Activated CD4-positive, alpha-beta T cell treated with anti-CD3 and anti-CD28 coated beads, Interleukin-2, amount 10 ng/mL, durations not matched to agents 7 days and 5 days (primary cell): Measurements from ENCODE around the gene N4BP2. TPM values are rescaled to one million over a fixed set of nuclear protein-coding genes. Genes with fewer than 3 reads are reported as not detected.
A peak's percentile ranks its signal among the peaks of the same experiment; 100 is the strongest.
"Not testable (repeated sequence)": the region's sequence is repeated elsewhere in the genome, so short reads cannot be mapped to it uniquely, and the experiment has no call there.

Experiments used
- CTCF ChIA-PET: fragments of 350-600 bp; sonication (Branson Sonifier 250); formaldehyde crosslinking; loops from one replicate; lab custom pipeline; 2021; ENCODE audit warnings: antibody characterized with exemption; lab: Charles Lee
- POLR2A ChIA-PET: fragments of 350-600 bp; sonication (Branson Sonifier 250); formaldehyde crosslinking; loops from one replicate; lab custom pipeline; 2021; ENCODE audit warnings: antibody characterized with exemption; lab: Charles Lee
- DNase-seq: peaks from one replicate; pipeline ENCODE4 v3.0.0-alpha.2; 2020
- H3K27ac Mint-ChIP-seq: one replicate; pipeline ENCODE4 v1.8.0; 2021; ENCODE audit warnings: mild to moderate bottlenecking, moderate library complexity, mixed read lengths
- H3K27me3 Mint-ChIP-seq: one replicate; pipeline ENCODE4 v1.8.0; 2021; ENCODE audit warnings: mixed read lengths
- H3K36me3 Mint-ChIP-seq: one replicate; pipeline ENCODE4 v1.8.0; 2021; ENCODE audit warnings: low read depth, mixed read lengths
- H3K4me1 Mint-ChIP-seq: one replicate; pipeline ENCODE4 v1.8.0; 2021; ENCODE audit warnings: mixed read lengths
- H3K4me3 Mint-ChIP-seq: one replicate; pipeline ENCODE4 v1.8.0; 2021; ENCODE audit warnings: mild to moderate bottlenecking, moderate library complexity, mixed read lengths
- H3K9me3 Mint-ChIP-seq: one replicate; pipeline ENCODE4 v1.8.0; 2021; ENCODE audit warnings: mixed read lengths
- total RNA-seq, 2 experiments: library from RNA; stranded (reverse); gene quantifications; one replicate each; pipeline ENCODE4 v1.2.3, GENCODE V29; 2021

N4BP2 gene
- 10 to 100 TPM; 32.2 to 39.2 TPM for total RNA-seq

DNA sequence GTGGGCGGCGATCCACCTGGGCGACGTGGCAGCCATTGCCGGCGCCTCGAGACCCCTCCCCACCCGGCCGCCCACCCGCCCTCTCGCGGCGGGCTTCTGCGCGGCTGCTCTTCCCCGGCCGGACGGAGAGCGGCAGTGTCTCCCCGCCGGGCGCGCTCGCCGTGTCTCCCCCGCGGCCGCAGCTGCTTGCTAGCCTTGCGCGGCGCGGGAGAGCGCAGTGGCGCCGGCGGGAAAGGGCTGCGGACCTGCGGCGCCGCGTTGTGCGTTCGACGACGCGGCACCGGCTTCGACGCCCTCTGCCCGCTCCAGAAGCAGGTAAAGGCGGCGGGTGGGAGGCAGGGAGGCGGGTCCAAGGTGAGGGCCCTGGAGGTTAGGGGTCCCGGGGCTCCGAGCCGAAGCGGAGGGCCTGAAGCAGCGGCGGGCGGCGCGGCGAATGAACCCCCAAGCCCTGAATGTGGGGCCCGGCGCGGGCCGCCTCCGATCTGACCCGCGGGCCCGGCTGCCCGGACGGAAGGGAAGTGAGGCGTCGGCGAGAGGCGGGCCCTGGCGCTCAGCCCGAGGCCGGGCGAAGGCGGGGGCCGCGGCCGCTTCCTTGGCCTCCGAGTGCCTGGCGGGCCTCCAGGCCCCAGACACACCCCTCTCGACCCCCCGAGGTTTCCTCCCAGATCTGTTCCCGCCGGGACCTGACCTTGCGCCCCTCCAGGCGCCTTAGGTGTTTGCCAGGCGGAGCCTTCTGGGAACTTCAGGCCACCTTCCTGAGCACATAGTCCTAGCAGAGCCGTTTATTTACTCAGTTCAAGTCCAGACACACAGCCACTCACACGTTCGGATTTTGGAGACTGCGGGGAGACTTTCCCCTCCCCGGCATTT lies at the start of gene N4BP2:
N4BP2 (plus strand) TSS at position 135 of the 870 bp plus-strand sequence. CDS start 40,491 bp downstream, outside the sequence.
- H3K4me1 Mint-ChIP-seq = peaks cover 36% of the 10 kb centered on the region
- CTCF ChIA-PET = interaction anchor here (0.6 to 2.2 kb wide), 19 partner anchors 8 to 308 kb away, joined by 3 to 19 read pairs (median 4); partner anchors contain the start of gene PDS5A
- peak within 1 kb of the TSS; percentile 92 for H3K4me3 Mint-ChIP-seq
- H3K27ac Mint-ChIP-seq = peak within 1 kb of the TSS; percentile 97
- no peaks in the 10 kb centered on the region for H3K9me3 Mint-ChIP-seq
- H3K27me3 Mint-ChIP-seq = no peaks in the 10 kb centered on the region
- POLR2A ChIA-PET = interaction anchor here (0.6 to 1.0 kb wide), 2 partner anchors 143 to 169 kb away, joined by 5 to 6 read pairs; no protein-coding TSS in a partner anchor
- peaks cover 14% of the 10 kb centered on the region for H3K36me3 Mint-ChIP-seq
- DNase-seq = peak; percentile 75

GRCh38 chr4:40016007-40016406 lies 40.6 kb upstream of the N4BP2 start:
- no peak for DNase-seq
- ChIA-PET CTCF (no interaction called here), POLR2A (interaction anchor here (0.7 kb wide), 1 partner anchor 165 kb away, joined by 5 read pairs; no protein-coding TSS in a partner anchor)
- H3K36me3 Mint-ChIP-seq = no peaks in the 10 kb centered on the region
- H3K9me3 Mint-ChIP-seq = no peaks in the 10 kb centered on the region
- no peaks in the 10 kb centered on the region for H3K27me3 Mint-ChIP-seq
- H3K4me1 Mint-ChIP-seq = no peaks in the 10 kb centered on the region
- H3K27ac Mint-ChIP-seq = no peak overlapping the region
- H3K4me3 Mint-ChIP-seq = no peak overlapping the region

GRCh38 chr4:40020221-40020620 lies 36.4 kb upstream of the N4BP2 start:
- no peak for DNase-seq
- CTCF ChIA-PET = interaction anchor here (0.8 to 2.0 kb wide), 5 partner anchors 10 to 40 kb away, joined by 3 to 7 read pairs (median 3); partner anchors contain the start of gene N4BP2
- POLR2A ChIA-PET = no interaction called here
- H3K4me1 Mint-ChIP-seq = no peaks in the 10 kb centered on the region
- no peak overlapping the region for H3K27ac Mint-ChIP-seq
- no peaks in the 10 kb centered on the region for H3K9me3 Mint-ChIP-seq
- no peaks in the 10 kb centered on the region for H3K27me3 Mint-ChIP-seq
- no peaks in the 10 kb centered on the region for H3K36me3 Mint-ChIP-seq
- no peak overlapping the region for H3K4me3 Mint-ChIP-seq

DNA sequence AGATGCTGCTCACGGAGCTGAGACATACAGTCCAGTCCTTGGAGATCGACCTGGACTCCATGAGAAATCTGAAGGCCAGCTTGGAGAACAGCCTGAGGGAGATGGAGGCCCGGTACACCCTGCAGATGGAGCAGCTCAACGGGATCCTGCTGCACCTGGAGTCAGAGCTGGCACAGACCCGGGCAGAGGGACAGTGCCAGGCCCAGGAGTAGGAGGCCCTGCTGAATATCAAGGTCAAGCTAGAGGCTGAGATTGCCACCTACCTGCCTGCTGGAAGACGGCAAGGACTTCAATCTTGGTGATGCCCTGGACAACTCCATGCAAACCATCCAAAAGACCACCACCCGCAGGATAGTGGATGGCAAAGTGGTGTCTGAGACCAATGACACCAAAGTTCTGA lies 35.5 kb upstream of the N4BP2 start:
- CTCF ChIA-PET = interaction anchor here (0.6 to 2.0 kb wide), 4 partner anchors 9 to 35 kb away, joined by 3 to 7 read pairs (median 4); partner anchors contain the start of gene N4BP2
- H3K27ac Mint-ChIP-seq, H3K27me3 Mint-ChIP-seq, POLR2A ChIA-PET, H3K36me3 Mint-ChIP-seq, H3K9me3 Mint-ChIP-seq, H3K4me1 Mint-ChIP-seq, DNase-seq, H3K4me3 Mint-ChIP-seq: not testable (repeated sequence)

DNA sequence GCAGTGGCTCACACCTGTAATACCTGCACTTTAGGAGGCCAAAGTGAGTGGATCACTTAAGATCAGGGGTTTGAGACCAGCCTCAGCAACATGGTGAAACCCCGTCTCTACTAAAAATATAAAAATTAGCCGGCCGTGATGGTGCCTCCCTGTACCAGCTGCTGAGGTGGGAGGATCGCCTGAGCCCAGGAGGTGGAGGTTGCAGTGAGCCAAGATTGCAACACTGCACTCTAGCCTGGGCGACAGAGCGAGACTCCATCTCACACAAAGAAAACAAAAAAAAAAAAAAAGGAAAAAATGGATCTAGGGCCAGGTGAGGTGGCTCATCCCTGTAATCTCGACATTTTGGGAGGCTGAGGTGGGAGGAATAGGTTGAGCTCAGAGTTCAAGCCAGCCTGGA lies 32.6 kb upstream of the N4BP2 start:
- CTCF ChIA-PET, H3K27ac Mint-ChIP-seq, DNase-seq, H3K27me3 Mint-ChIP-seq, H3K9me3 Mint-ChIP-seq, H3K4me1 Mint-ChIP-seq, POLR2A ChIA-PET, H3K36me3 Mint-ChIP-seq, H3K4me3 Mint-ChIP-seq: not testable (repeated sequence)

- H3K27me3 Mint-ChIP-seq = no peaks in the 10 kb centered on the region
- peaks cover 2% of the 10 kb centered on the region for H3K4me1 Mint-ChIP-seq
- no peaks in the 10 kb centered on the region for H3K36me3 Mint-ChIP-seq
These were observed 23.9 kb upstream of the N4BP2 start for GRCh38 chr4:40032785-40033184.

GRCh38 chr4:40033613-40034012 lies 23.0 kb upstream of the N4BP2 start:
- no peaks in the 10 kb centered on the region for H3K9me3 Mint-ChIP-seq
- H3K4me3 Mint-ChIP-seq = no peak overlapping the region
- H3K36me3 Mint-ChIP-seq = no peaks in the 10 kb centered on the region
- ChIA-PET POLR2A (no interaction called here), CTCF (interaction anchor here (0.6 to 1.3 kb wide), 2 partner anchors 9 to 13 kb away, joined by 3 to 5 read pairs; no protein-coding TSS in a partner anchor)
- H3K27ac Mint-ChIP-seq = no peak overlapping the region
- H3K4me1 Mint-ChIP-seq = peaks cover 2% of the 10 kb centered on the region
- no peaks in the 10 kb centered on the region for H3K27me3 Mint-ChIP-seq
- DNase-seq = no peak

More at GRCh38 chr4:40032785-40033184, 23.9 kb upstream of the N4BP2 start:
- Mint-ChIP-seq H3K9me3 (no peaks in the 10 kb centered on the region), H3K4me3 (no peak overlapping the region), H3K27ac (no peak overlapping the region)
- ChIA-PET CTCF (interaction anchor here (1.3 to 1.5 kb wide), 2 partner anchors 9 to 12 kb away, joined by 3 read pairs; no protein-coding TSS in a partner anchor), POLR2A (no interaction called here)
- DNase-seq = no peak

DNA sequence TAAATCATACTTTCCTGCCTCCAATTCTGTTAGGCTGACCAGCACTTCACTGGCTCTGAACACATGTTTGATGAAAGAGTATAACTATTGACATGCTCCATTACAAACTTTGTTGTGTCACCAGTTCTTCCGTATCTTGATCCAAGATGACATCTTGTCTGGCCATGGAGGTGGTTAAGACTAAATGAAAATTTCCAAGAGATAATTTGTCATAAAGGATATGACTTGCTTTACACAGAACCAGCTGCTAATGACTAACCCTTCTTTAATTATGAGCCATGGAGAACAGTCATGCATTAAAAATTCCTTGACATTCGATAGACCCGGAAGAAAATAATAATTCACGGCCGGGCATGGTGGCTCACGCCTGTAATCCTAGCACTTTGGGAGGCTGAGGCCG lies 17.7 kb upstream of the N4BP2 start:
- no peak overlapping the region for H3K27ac Mint-ChIP-seq
- ChIA-PET POLR2A (no interaction called here), CTCF (interaction anchor here (0.5 kb wide), 1 partner anchor 23 kb away, joined by 4 read pairs; no protein-coding TSS in a partner anchor)

GRCh38 chr4:40040908-40041307 lies 15.7 kb upstream of the N4BP2 start:
- H3K9me3 Mint-ChIP-seq = no peaks in the 10 kb centered on the region
- ChIA-PET POLR2A (no interaction called here), CTCF (no interaction called here)
- H3K27me3 Mint-ChIP-seq = peaks cover 3% of the 10 kb centered on the region
- no peak for DNase-seq
- no peaks in the 10 kb centered on the region for H3K4me1 Mint-ChIP-seq
- no peaks in the 10 kb centered on the region for H3K36me3 Mint-ChIP-seq
- no peak overlapping the region for H3K27ac Mint-ChIP-seq
- H3K4me3 Mint-ChIP-seq = no peak overlapping the region

More for the DNA sequence above, 17.7 kb upstream of the N4BP2 start:
- H3K4me3 Mint-ChIP-seq = no peak overlapping the region
- DNase-seq = no peak
- H3K9me3 Mint-ChIP-seq = no peaks in the 10 kb centered on the region
- H3K36me3 Mint-ChIP-seq = no peaks in the 10 kb centered on the region
- H3K4me1 Mint-ChIP-seq = no peaks in the 10 kb centered on the region
- H3K27me3 Mint-ChIP-seq = peaks cover 3% of the 10 kb centered on the region

GRCh38 chr4:40043786-40044185 lies 12.9 kb upstream of the N4BP2 start:
- Mint-ChIP-seq H3K4me1 (peaks cover 4% of the 10 kb centered on the region), H3K27ac (no peak overlapping the region), H3K27me3 (peaks cover 3% of the 10 kb centered on the region), H3K9me3 (no peaks in the 10 kb centered on the region), H3K36me3 (no peaks in the 10 kb centered on the region), H3K4me3 (no peak overlapping the region)
- no peak for DNase-seq
- ChIA-PET CTCF (interaction anchor here (1.5 kb wide), 1 partner anchor 12 kb away, joined by 5 read pairs; the partner anchor contains the start of gene N4BP2), POLR2A (interaction anchor here (0.6 kb wide), 1 partner anchor 264 kb away, joined by 3 read pairs; no protein-coding TSS in a partner anchor)

- Mint-ChIP-seq H3K4me3 (no peak overlapping the region), H3K9me3 (peaks cover 4% of the 10 kb centered on the region), H3K27ac (no peak overlapping the region), H3K27me3 (peaks cover 9% of the 10 kb centered on the region), H3K4me1 (peaks cover 4% of the 10 kb centered on the region), H3K36me3 (no peaks in the 10 kb centered on the region)
- ChIA-PET CTCF (interaction anchor here (0.6 to 0.8 kb wide), 4 partner anchors 10 to 295 kb away, joined by 3 to 5 read pairs (median 4); partner anchors contain the start of gene N4BP2), POLR2A (interaction anchor here (0.6 kb wide), 1 partner anchor 159 kb away, joined by 3 read pairs; no protein-coding TSS in a partner anchor)
- no peak for DNase-seq
These were observed 10.2 kb upstream of the N4BP2 start for GRCh38 chr4:40046311-40046980.

DNA sequence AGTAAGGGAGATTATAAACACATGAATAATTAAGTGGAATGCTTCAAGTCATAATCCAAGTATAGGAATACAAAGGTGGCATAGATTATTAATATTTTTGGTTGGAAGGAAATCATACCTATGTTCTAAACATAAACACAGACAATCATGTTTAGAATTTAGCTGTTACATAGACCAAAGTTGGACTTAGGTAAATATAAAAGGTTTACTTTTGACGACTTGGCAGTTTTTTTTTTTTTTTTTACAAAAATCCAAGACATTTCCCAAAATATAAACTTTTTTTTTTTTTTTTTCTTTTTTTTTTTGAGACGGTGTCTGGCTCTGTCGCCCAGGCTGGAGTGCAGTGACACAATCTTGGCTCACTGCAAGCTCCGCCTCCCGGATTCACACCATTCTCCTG lies 3.5 kb upstream of the N4BP2 start:
- Mint-ChIP-seq H3K4me1 (peaks cover 17% of the 10 kb centered on the region), H3K36me3 (peaks cover 3% of the 10 kb centered on the region), H3K9me3 (peaks cover 4% of the 10 kb centered on the region), H3K4me3 (no peak overlapping the region), H3K27me3 (peaks cover 9% of the 10 kb centered on the region), H3K27ac (no peak overlapping the region)
- CTCF ChIA-PET = no interaction called here
- no peak for DNase-seq
- POLR2A ChIA-PET = no interaction called here
